H1 (cell line): ENCODE data around the gene GPLD1. TPM values are rescaled to one million over a fixed set of nuclear protein-coding genes. Genes with fewer than 3 reads are reported as not detected.

Source experiments
- CHD1 ChIP-seq: IDR thresholded peaks from 2 replicates; pipeline ENCODE4 v1.6.1; 2012; ENCODE audit warnings: low read depth, low read length, improper control_type of control experiment
- CTBP2 ChIP-seq: IDR thresholded peaks from 2 replicates; pipeline ENCODE4 v1.7.0; 2011; ENCODE audit warnings: borderline replicate concordance, mild to moderate bottlenecking, moderate library complexity, mixed read lengths, low read length; ENCODE audit not compliant: insufficient read depth, insufficient read length
- EP300 ChIP-seq, 2 experiments: IDR thresholded peaks; 1 replicate in 1 of 2; 2 replicates in 1 of 2; pipeline ENCODE4 v1.6.1; 2011 to 2012; ENCODE audit warnings: low read depth in 2 of 2, low read length in 2 of 2, mild to moderate bottlenecking in 2 of 2, borderline replicate concordance in 1 of 2, inconsistent platforms in 1 of 2, moderate library complexity in 1 of 2
- GTF2F1 ChIP-seq: IDR thresholded peaks from 2 replicates; pipeline ENCODE4 v1.6.1; 2012; ENCODE audit warnings: low read depth, low read length, improper control_type of control experiment, borderline replicate concordance
- POLR2A ChIP-seq, 2 experiments: IDR thresholded peaks; 1 replicate in 1 of 2; 2 replicates in 1 of 2; pipeline ENCODE4 v1.6.1; 2011; ENCODE audit warnings: low read depth in 2 of 2, low read length in 2 of 2, mild to moderate bottlenecking in 2 of 2; ENCODE audit errors: control extremely low read depth in 1 of 2
- SP4 ChIP-seq: IDR thresholded peaks from 2 replicates; pipeline ENCODE4 v1.6.1; 2012; ENCODE audit warnings: low read length, inconsistent platforms
- ZNF274 ChIP-seq: IDR thresholded peaks from 2 replicates; pipeline ENCODE4 v1.7.0; 2012; ENCODE audit warnings: low read length, borderline replicate concordance; ENCODE audit errors: extremely low read depth
- polyA plus RNA-seq, 7 experiments: library from polyadenylated mRNA; depleted of rRNA in 3 of 7; stranded (reverse) in 5 of 7; unstranded in 2 of 7; fragments of >200 nt in 5 of 7; fragments of 200-250 nt in 2 of 7; gene quantifications; 1 replicate in 5 of 7; 2 replicates in 1 of 7; 4 replicates in 1 of 7; pipeline versions ENCODE4 v1.2.1 to v1.2.3, GENCODE V29; 2011 to 2013; ENCODE audit warnings: missing spikeins in 2 of 7, mixed read lengths in 2 of 7
- total RNA-seq: library from RNA; stranded (reverse); fragmentation: NEBNext Ultra II Directional; extraction: Animal tissue kit (Norgen Biotek cat#: 25700); gene quantifications from 2 replicates; pipeline ENCODE4 v1.2.1, GENCODE V29; 2021

GPLD1 gene
- total and polyA plus RNA-seq, 2 of the 8 experiments (the other 6 are each of a cell fraction or from before 2014, with no cell fraction given), result 3.7 to 5.3 TPM

- no peak for TF ChIP-seq CTBP2
- no peak for TF ChIP-seq SP4
- no peak for TF ChIP-seq GTF2F1
- no peak for TF ChIP-seq POLR2A (IDR thresholded peaks at IDR 0.05; ENCODE audit: control extremely low read depth in 1 of 2, low read depth in 2 of 2, low read length in 2 of 2)
- no peak for TF ChIP-seq EP300 (IDR thresholded peaks at IDR 0.05; ENCODE audit: borderline replicate concordance in 1 of 2, low read depth in 2 of 2, low read length in 2 of 2)
- no peak for TF ChIP-seq CHD1
- TF ChIP-seq ZNF274, result no peak
These were observed at the start of gene GPLD1 (continued) for GRCh38 chr6:24489470-24489869.
